ENCODE data around the gene TMEM63C.

The TMEM63C gene

DNA sequence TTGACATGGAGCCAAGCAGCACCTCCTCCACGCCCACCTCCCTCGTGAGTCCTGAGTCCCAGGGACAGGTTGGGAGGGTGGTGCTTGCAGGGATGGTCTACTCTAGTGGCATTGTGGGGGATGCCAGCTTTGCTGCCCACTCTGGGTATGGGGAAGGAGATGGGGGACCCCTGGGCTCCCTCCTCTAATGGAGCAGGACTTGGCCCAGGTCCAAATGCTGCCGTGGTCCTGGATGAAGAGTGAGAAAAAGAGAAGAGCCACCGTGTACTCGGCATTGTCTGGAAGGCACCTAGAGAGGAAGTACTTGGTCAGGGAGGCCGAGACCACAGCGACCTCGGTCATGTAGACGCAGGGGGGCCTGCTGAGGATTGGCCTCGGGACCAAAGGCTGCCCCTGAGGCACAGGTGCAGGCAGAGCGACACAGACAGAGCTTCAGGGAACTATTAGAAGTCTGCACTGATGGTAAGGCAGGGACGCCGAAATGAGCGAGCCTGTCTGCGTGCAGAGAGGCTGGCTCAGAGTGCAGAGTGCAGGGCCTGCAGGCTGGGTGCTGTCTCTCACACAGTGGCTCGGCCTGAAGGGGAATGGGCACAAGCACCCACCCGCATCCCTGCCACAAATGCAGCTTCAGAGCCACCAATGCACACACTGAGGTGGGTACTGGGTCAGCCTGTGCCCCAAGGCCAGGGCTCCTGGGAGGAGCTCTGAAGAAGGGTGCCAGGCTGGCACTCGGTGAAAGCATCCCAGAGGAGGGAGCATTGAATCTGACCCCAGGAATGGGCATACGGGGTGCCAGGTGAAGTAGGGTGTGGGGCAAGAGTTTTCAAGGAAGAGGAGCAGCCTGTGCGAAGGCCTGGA is 72.0 kb downstream of the TMEM63C start:
- no peaks in the 10 kb centered on the region for H3K36me3 ChIP-seq
- H3K27me3 ChIP-seq, result no peaks in the 10 kb centered on the region
- no peaks in the 10 kb centered on the region for H3K4me1 ChIP-seq
- no peak for DNase-seq
- TF ChIP-seq, protein P1, sequence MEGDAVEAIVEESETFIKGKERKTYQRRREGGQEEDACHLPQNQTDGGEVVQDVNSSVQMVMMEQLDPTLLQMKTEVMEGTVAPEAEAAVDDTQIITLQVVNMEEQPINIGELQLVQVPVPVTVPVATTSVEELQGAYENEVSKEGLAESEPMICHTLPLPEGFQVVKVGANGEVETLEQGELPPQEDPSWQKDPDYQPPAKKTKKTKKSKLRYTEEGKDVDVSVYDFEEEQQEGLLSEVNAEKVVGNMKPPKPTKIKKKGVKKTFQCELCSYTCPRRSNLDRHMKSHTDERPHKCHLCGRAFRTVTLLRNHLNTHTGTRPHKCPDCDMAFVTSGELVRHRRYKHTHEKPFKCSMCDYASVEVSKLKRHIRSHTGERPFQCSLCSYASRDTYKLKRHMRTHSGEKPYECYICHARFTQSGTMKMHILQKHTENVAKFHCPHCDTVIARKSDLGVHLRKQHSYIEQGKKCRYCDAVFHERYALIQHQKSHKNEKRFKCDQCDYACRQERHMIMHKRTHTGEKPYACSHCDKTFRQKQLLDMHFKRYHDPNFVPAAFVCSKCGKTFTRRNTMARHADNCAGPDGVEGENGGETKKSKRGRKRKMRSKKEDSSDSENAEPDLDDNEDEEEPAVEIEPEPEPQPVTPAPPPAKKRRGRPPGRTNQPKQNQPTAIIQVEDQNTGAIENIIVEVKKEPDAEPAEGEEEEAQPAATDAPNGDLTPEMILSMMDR (IDR thresholded peaks at IDR 0.05; ENCODE audit: low read depth, low read length), result no peak
- no peak overlapping the region for H3K4me3 ChIP-seq (ENCODE audit: low read depth, low read length)
- H3K9me3 ChIP-seq, result no peaks in the 10 kb centered on the region

DNA sequence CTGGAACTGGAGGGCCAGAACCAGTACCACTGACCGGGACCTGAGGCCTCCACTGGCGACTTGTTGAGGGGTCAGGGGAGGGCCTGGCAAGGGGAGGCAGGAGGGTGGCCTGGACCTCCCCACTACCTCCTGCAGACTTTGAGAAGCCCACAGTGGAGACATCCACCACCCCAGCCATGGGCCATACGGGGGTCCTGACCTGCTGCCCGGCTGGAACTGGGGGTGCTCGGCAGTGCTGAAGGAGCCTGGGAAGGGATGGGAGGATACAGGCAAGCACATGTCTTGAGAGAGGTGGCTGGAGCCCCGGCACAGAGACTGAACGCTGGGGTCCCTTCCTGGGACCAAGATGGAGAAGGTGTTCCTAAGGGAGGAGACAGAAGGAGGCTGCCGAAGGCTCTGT is 75.1 kb downstream of the TMEM63C start:
- Histone ChIP-seq H3K4me1 (no peaks in the 10 kb centered on the region), H3K9me3 (no peaks in the 10 kb centered on the region), H3K4me3 (ENCODE audit: low read depth, low read length) (no peak overlapping the region), H3K27me3 (no peaks in the 10 kb centered on the region), H3K36me3 (no peaks in the 10 kb centered on the region)
- DNase-seq, result no peak
- TF ChIP-seq, protein P1 (IDR thresholded peaks at IDR 0.05; ENCODE audit: low read depth, low read length), result no peak

DNA sequence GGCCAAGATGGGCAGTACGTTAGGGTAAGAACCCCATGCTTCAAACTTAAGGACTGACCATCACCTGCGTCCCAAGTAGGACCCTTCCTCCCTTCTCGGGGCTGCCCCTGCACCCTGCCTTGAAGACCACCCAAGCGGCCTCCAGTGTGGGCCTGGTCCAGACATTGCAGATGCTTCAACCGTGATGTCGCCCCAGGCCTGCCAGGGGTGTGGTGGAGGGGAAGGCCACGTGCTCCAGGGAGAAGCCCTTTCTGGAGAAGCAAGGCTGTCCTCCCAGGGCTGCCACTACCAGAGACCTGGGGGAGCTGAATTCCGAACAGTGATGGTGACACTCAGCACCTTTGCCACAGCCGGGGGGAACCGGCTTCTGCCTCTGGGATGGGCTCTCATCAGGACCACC is 76.1 kb downstream of the TMEM63C start:
- H3K27me3 ChIP-seq, result no peaks in the 10 kb centered on the region

DNA sequence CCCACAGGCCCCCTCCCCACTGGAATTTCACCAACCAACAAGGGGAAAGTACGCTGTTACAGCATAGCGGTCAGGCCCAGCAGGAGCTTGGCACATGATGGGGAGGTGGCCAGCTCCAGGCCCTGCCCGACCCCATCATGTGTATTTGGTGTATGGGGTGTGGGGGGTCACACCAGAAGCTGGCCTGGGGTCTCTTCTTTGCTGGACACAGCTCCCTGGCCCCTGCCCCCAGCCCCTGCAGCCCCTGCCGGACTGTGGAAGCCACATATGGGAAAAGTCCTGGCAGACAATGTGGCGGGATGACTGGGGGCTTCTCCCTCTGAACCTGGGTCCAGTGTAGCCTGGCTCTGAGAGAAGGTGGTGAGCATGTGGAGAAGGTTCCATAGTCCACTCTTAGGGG is 77.0 kb downstream of the TMEM63C start:
- Histone ChIP-seq H3K27me3 (no peaks in the 10 kb centered on the region), H3K4me3 (ENCODE audit: low read depth, low read length) (no peak overlapping the region), H3K9me3 (no peaks in the 10 kb centered on the region), H3K36me3 (no peaks in the 10 kb centered on the region), H3K4me1 (no peaks in the 10 kb centered on the region)
- DNase-seq, result no peak
- TF ChIP-seq, protein P1 (IDR thresholded peaks at IDR 0.05; ENCODE audit: low read depth, low read length), result no peak

More for the DNA sequence above, 76.1 kb downstream of the TMEM63C start:
- H3K9me3 ChIP-seq, result no peaks in the 10 kb centered on the region
- no peak overlapping the region for H3K4me3 ChIP-seq (ENCODE audit: low read depth, low read length)
- H3K36me3 ChIP-seq, result no peaks in the 10 kb centered on the region
- no peak for DNase-seq
- no peaks in the 10 kb centered on the region for H3K4me1 ChIP-seq
- TF ChIP-seq, protein P1 (IDR thresholded peaks at IDR 0.05; ENCODE audit: low read depth, low read length), result no peak

DNA sequence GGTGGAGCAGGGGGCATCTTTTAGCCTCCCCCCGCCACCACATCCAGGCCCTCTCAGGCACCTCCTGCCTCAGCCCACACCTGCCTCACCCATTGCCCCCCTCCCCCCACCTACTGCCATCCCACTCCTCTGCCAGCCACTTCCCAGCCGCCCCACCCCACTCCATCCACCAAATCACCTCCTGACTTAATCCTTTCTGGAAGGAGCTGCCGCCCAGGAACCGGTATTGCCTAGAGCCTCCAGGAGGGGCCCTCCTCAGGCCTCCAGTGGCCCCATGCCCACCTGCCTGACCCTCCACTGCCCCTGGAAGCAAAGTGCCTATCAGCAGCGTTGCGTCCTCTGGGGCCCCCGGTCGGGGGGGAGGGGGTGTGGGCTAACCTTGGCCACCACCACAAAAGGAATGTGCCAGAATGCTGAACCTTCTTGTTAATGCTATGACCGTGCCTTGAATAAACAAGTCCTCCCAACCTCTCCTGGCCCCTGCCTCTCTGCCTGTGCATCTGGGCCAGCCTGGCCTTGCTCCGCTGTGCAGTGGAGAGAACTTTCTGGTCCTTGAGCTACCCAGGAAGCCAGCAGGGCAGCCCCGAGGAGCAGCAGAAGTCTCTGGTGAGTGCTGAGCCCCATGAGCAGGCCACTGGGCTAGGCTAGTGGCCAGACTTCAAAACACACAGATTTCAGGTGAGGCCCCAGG is 77.6 kb downstream of the TMEM63C start:
- Histone ChIP-seq H3K4me3 (ENCODE audit: low read depth, low read length) (no peak overlapping the region), H3K9me3 (no peaks in the 10 kb centered on the region), H3K4me1 (no peaks in the 10 kb centered on the region), H3K27me3 (no peaks in the 10 kb centered on the region), H3K36me3 (no peaks in the 10 kb centered on the region)
- TF ChIP-seq, protein P1 (IDR thresholded peaks at IDR 0.05; ENCODE audit: low read depth, low read length), result no peak
- no peak for DNase-seq

DNA sequence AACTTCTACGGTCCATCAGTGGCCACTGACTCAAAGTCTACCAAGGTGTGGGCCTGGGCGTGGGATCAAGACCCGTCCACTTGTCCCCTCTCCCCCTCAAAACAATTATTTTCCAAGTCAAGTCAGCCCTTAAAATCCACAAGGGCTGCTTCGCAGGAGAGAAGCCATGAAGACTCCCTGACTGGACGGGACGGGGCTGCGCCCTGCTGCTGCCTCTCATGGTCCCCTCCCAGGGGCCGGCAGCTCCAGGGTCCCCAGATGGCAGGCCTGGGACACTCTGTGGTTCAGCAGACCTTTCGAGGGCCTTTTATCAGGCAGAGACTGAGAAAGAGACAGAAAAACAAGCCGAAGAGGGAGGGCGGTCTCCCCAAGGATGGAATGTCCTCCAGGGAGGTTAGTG is 78.6 kb downstream of the TMEM63C start:
- no peak overlapping the region for H3K4me3 ChIP-seq (ENCODE audit: low read depth, low read length)
- no peaks in the 10 kb centered on the region for H3K4me1 ChIP-seq
- no peaks in the 10 kb centered on the region for H3K27me3 ChIP-seq
- no peaks in the 10 kb centered on the region for H3K36me3 ChIP-seq
- no peak for DNase-seq
- H3K9me3 ChIP-seq, result no peaks in the 10 kb centered on the region
- TF ChIP-seq, protein P1 (IDR thresholded peaks at IDR 0.05; ENCODE audit: low read depth, low read length), result no peak

All from BE2C (cell line).